NOMO-1 treated with dmso at 0.1 percent for 144 hours (cell line): ENCODE data around the gene TRPC4AP.
"Not testable (repeated sequence)": the region's sequence is repeated elsewhere in the genome, so short reads cannot be mapped to it uniquely, and the experiment has no call there.

Experiments
- DNase-seq: peaks from one replicate; lab custom pipeline; 2025; ENCODE audit not compliant: unreplicated experiment; lab: John Stamatoyannopoulos, UW

TRPC4AP gene

GRCh38 chr20:35092524-35093266 lies at the start of gene TRPC4AP:
TRPC4AP (minus strand) TSS chr20:35092807; CDS start chr20:35092781, 26 bp downstream.
- DNase-seq, result peak; percentile 84

- DNase-seq, result no peak
Measured at GRCh38 chr20:35135867-35136586, 43.4 kb upstream of the TRPC4AP start.

- DNase-seq, result no peak
Measured at GRCh38 chr20:35134880-35135279, 42.3 kb upstream of the TRPC4AP start.

- DNase-seq, result no peak
Measured at GRCh38 chr20:35134472-35134871, 41.9 kb upstream of the TRPC4AP start.

- no peak for DNase-seq
Measured at GRCh38 chr20:35133735-35134134, 41.1 kb upstream of the TRPC4AP start.

- DNase-seq, result no peak
Measured at GRCh38 chr20:35133031-35133430, 40.4 kb upstream of the TRPC4AP start.

GRCh38 chr20:35131934-35132333 lies 39.3 kb upstream of the TRPC4AP start:
- no peak for DNase-seq

GRCh38 chr20:35129647-35130069 lies 37.1 kb upstream of the TRPC4AP start:
- DNase-seq, result no peak

- no peak for DNase-seq
Measured at GRCh38 chr20:35125753-35126152, 33.1 kb upstream of the TRPC4AP start.

GRCh38 chr20:35122756-35123405 lies 30.3 kb upstream of the TRPC4AP start:
- no peak for DNase-seq

- no peak for DNase-seq
Measured at GRCh38 chr20:35121186-35121585, 28.6 kb upstream of the TRPC4AP start.

- peak; percentile 92 for DNase-seq
Measured at GRCh38 chr20:35120012-35120701, 27.6 kb upstream of the TRPC4AP start.

- DNase-seq, result no peak
Measured at GRCh38 chr20:35117629-35118028, 25.0 kb upstream of the TRPC4AP start.

- no peak for DNase-seq
Measured at GRCh38 chr20:35117196-35117595, 24.6 kb upstream of the TRPC4AP start.

GRCh38 chr20:35116258-35116657 lies 23.7 kb upstream of the TRPC4AP start:
- DNase-seq, result no peak

GRCh38 chr20:35115606-35116005 lies 23.0 kb upstream of the TRPC4AP start:
- no peak for DNase-seq

- not testable (repeated sequence) for DNase-seq
Measured at GRCh38 chr20:35112276-35112675, 19.7 kb upstream of the TRPC4AP start.

- DNase-seq, result no peak
Measured at GRCh38 chr20:35111141-35111888, 18.7 kb upstream of the TRPC4AP start.

- DNase-seq, result no peak
Measured at GRCh38 chr20:35108921-35109320, 16.3 kb upstream of the TRPC4AP start.

GRCh38 chr20:35106827-35107380 lies 14.3 kb upstream of the TRPC4AP start:
- DNase-seq, result no peak
